Ureter (tissue), 1 donor: Measurements from ENCODE around the gene CES3. TPM values are rescaled to one million over a fixed set of nuclear protein-coding genes. Genes with fewer than 3 reads are reported as not detected.
"Not testable (repeated sequence)": the region's sequence is repeated elsewhere in the genome, so short reads cannot be mapped to it uniquely, and the experiment has no call there.

Experiments used
- DNase-seq: peaks from one replicate; pipeline ENCODE4 v3.0.0-alpha.2; 2020; ENCODE audit warnings: low spot score
- total RNA-seq: library from RNA; stranded (reverse); gene quantifications from one replicate; pipeline ENCODE4 v1.2.4, GENCODE V29; 2023
- donor health status: DM: yes; HTN: yes; CAD: no.

The CES3 gene
- total RNA-seq, 1 donor from 2014 or later, result 0.29 TPM

GRCh38 chr16:66946541-66946940 lies 14.5 kb upstream of the CES3 start:
- no peak for DNase-seq

GRCh38 chr16:66946974-66947301 lies 14.1 kb upstream of the CES3 start:
- DNase-seq, result no peak

GRCh38 chr16:66947302-66948065 lies 13.6 kb upstream of the CES3 start:
- DNase-seq, result peak; percentile 86

- DNase-seq, result no peak
Observed at GRCh38 chr16:66948134-66948836, 12.8 kb upstream of the CES3 start.

GRCh38 chr16:66948837-66949225 lies 12.2 kb upstream of the CES3 start:
- DNase-seq, result no peak

- no peak for DNase-seq
Observed at GRCh38 chr16:66949472-66949871, 11.6 kb upstream of the CES3 start.

- DNase-seq, result no peak
Observed at GRCh38 chr16:66950437-66950836, 10.6 kb upstream of the CES3 start.

- no peak for DNase-seq
Observed at GRCh38 chr16:66950971-66951790, 9.9 kb upstream of the CES3 start.

- DNase-seq, result no peak
Observed at GRCh38 chr16:66952430-66953110, 8.5 kb upstream of the CES3 start.

GRCh38 chr16:66953462-66954096 lies 7.5 kb upstream of the CES3 start:
- DNase-seq, result no peak

GRCh38 chr16:66954097-66954659 lies 6.9 kb upstream of the CES3 start:
- DNase-seq, result peak; percentile 80

- DNase-seq, result not testable (repeated sequence)
Observed at GRCh38 chr16:66955363-66956153, 5.5 kb upstream of the CES3 start.

- DNase-seq, result not testable (repeated sequence)
Observed at GRCh38 chr16:66956154-66956457, 5.0 kb upstream of the CES3 start.

- no peak for DNase-seq
Observed at GRCh38 chr16:66958857-66959703, 2.0 kb upstream of the CES3 start.

- DNase-seq, result no peak
Observed at GRCh38 chr16:66959704-66960161, 1.3 kb upstream of the CES3 start.

- no peak for DNase-seq
Observed at GRCh38 chr16:66960270-66960669, 796 bp upstream of the CES3 start.

GRCh38 chr16:66961914-66962313 lies 848 bp downstream of the CES3 start:
- no peak for DNase-seq

- DNase-seq, result no peak
Observed at GRCh38 chr16:66964049-66964448, 3.0 kb downstream of the CES3 start.

GRCh38 chr16:66968847-66969246 lies 7.8 kb downstream of the CES3 start:
- DNase-seq, result no peak
